HepG2 (cell line): Measurements from ENCODE around the gene CBX2. TPM values are rescaled to one million over a fixed set of nuclear protein-coding genes. Genes with fewer than 3 reads are reported as not detected.
A peak's percentile ranks its signal among the peaks of the same experiment; 100 is the strongest.

Experiments
- AKAP8 ChIP-seq: sonication (generic); formaldehyde crosslinking; IDR thresholded peaks from 2 replicates; pipeline ENCODE4 v1.5.1; 2020; ENCODE audit warnings: mild to moderate bottlenecking, missing genetic modification reagents
- AKNA ChIP-seq: sonication (generic); formaldehyde crosslinking; IDR thresholded peaks from 2 replicates; pipeline ENCODE4 v1.4.0; 2020; ENCODE audit warnings: missing genetic modification reagents, borderline replicate concordance
- BCL3 ChIP-seq: sonication (generic); formaldehyde crosslinking; IDR thresholded peaks from 2 replicates; pipeline ENCODE4 v1.5.1; 2020; ENCODE audit warnings: mild to moderate bottlenecking, missing genetic modification reagents, moderate library complexity
- JARID2 ChIP-seq: sonication (generic); formaldehyde crosslinking; IDR thresholded peaks from 2 replicates; pipeline ENCODE4 v1.8.1; 2023; ENCODE audit warnings: missing genetic modification reagents, inconsistent platforms; ENCODE audit not compliant: insufficient replicate concordance
- NFE2L2 ChIP-seq: fragments of 150-350 bp; IDR thresholded peaks from 2 replicates; pipeline ENCODE4 v1.6.1; 2014; ENCODE audit warnings: low read length
- NFYC ChIP-seq: IDR thresholded peaks from 2 replicates; pipeline ENCODE4 v1.6.1; 2016; ENCODE audit warnings: missing genetic modification reagents, missing compliant biosample characterization
- NKX3-1 ChIP-seq: sonication (generic); formaldehyde crosslinking; IDR thresholded peaks from 2 replicates; pipeline ENCODE4 v1.5.0; 2020; ENCODE audit warnings: missing genetic modification reagents
- ZNF260 ChIP-seq: sonication (generic); formaldehyde crosslinking; IDR thresholded peaks from 2 replicates; pipeline ENCODE4 v1.4.0; 2020; ENCODE audit warnings: missing genetic modification reagents, low read depth, mild to moderate bottlenecking, borderline replicate concordance
- ZNF317 ChIP-seq: sonication (generic); formaldehyde crosslinking; IDR thresholded peaks from 2 replicates; pipeline ENCODE4 v1.5.0; 2020; ENCODE audit warnings: mild to moderate bottlenecking, missing genetic modification reagents
- ZNF564 ChIP-seq: sonication (generic); formaldehyde crosslinking; IDR thresholded peaks from 2 replicates; pipeline ENCODE4 v1.8.1; 2023; ENCODE audit warnings: mild to moderate bottlenecking, missing genetic modification reagents
- ZNF709 ChIP-seq: sonication (generic); formaldehyde crosslinking; IDR thresholded peaks from 2 replicates; pipeline ENCODE4 v1.5.0; 2020; ENCODE audit warnings: mild to moderate bottlenecking, missing genetic modification reagents
- ZNF720 ChIP-seq: sonication (generic); formaldehyde crosslinking; IDR thresholded peaks from 2 replicates; pipeline ENCODE4 v1.4.0; 2020; ENCODE audit warnings: missing genetic modification reagents
- ZNF775 ChIP-seq: sonication (generic); formaldehyde crosslinking; IDR thresholded peaks from 2 replicates; pipeline ENCODE4 v1.4.0; 2020; ENCODE audit warnings: missing genetic modification reagents, mild to moderate bottlenecking, moderate library complexity, borderline replicate concordance
- ZNF781 ChIP-seq: sonication (generic); formaldehyde crosslinking; IDR thresholded peaks from 2 replicates; pipeline ENCODE4 v1.5.1; 2020; ENCODE audit warnings: borderline replicate concordance, mild to moderate bottlenecking, missing genetic modification reagents; ENCODE audit errors: not compliant biosample characterization
- polyA plus RNA-seq, 8 experiments: library from polyadenylated mRNA; depleted of rRNA in 3 of 8; stranded (reverse) in 7 of 8; unstranded in 1 of 8; fragments of >200 nt; fragmentation: Illumina TruSeq in 4 of 8; extraction: Trizol in 4 of 8; gene quantifications; 2 replicates each; pipeline versions ENCODE4 v1.2.1 to v1.2.3, GENCODE V29; 2011 to 2016; ENCODE audit warnings: low read depth in 4 of 8, missing spikeins in 1 of 8, mixed read lengths in 1 of 8; ENCODE audit not compliant: insufficient read depth in 1 of 8
- total RNA-seq, 5 experiments: library from RNA; depleted of rRNA; stranded (reverse); fragments of >200 nt; fragmentation: Illumina TruSeq; extraction: Trizol; gene quantifications; 2 replicates each; pipeline ENCODE4 v1.2.3, GENCODE V29; 2016; ENCODE audit warnings: low read depth in 1 of 5
- TF ChIP-seq, protein P1 (sequence below): sonication (generic); formaldehyde crosslinking; IDR thresholded peaks from 2 replicates; pipeline ENCODE4 v1.8.1; 2023; ENCODE audit warnings: mild to moderate bottlenecking, inconsistent platforms, moderate library complexity, missing genetic modification reagents, borderline replicate concordance
- TF ChIP-seq, protein P2 (sequence below): sonication (generic); formaldehyde crosslinking; IDR thresholded peaks from 2 replicates; pipeline ENCODE4 v1.4.0; 2020; ENCODE audit warnings: mild to moderate bottlenecking, low read depth, missing genetic modification reagents
- TF ChIP-seq, protein P3 (sequence below): fragments of 450-650 bp; IDR thresholded peaks from 2 replicates; pipeline ENCODE4 v1.6.1; 2017; ENCODE audit warnings: mild to moderate bottlenecking

The CBX2 gene
- total and polyA plus RNA-seq, 2 of the 13 experiments (the other 11 are each of a cell fraction or from before 2014, with no cell fraction given), result 14.5 to 31.1 TPM

DNA sequence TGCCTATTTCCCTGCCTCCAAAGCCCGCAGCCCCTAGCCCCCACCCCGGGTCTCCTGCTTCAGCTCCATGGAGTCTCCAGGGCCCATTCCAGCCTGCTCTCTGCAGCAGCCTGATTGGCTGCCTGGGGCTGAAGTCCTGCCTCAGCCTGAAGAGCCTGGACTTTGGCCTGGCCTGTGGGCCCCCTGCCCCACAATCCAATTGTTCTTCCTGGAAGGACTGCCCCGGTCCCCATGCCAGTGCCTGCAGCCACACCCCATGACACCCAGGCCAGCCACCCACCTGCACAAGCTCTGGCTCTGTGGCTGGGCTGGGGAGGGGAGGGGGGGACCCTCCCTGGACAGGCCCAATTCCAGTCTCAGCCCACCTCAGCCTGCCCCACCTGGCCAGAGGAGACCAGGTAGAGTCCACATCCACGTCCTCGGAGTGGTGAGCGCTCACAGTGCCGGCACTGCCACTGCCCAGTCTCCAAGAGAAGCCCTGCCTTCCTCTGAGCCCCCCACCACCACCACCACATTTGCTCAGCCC, 34.9 kb upstream of the CBX2 start (continued):
- TF ChIP-seq AKNA (CRISPR knock-in tag) (no peak), NKX3-1 (no peak), ZNF720 (CRISPR knock-in tag) (0 out of 2 replicates have a peak, but pooled peaks have one; percentile 88), NFYC (CRISPR knock-in tag) (peak; percentile 73), ZNF260 (CRISPR knock-in tag) (no peak), ZNF781 (no peak), ZNF317 (CRISPR knock-in tag) (0 out of 2 replicates have a peak, but pooled peaks have one; percentile 51), NFE2L2 (no peak), ZNF709 (CRISPR knock-in tag) (no peak), JARID2 (CRISPR knock-in tag) (no peak), AKAP8 (CRISPR knock-in tag) (0 out of 2 replicates have a peak, but pooled peaks have one; percentile 12), ZNF775 (CRISPR knock-in tag) (no peak), BCL3 (CRISPR knock-in tag) (no peak), ZNF564 (CRISPR knock-in tag) (peak; percentile 33; the same call in 1 of the 2 replicates)
- TF ChIP-seq, protein P1, sequence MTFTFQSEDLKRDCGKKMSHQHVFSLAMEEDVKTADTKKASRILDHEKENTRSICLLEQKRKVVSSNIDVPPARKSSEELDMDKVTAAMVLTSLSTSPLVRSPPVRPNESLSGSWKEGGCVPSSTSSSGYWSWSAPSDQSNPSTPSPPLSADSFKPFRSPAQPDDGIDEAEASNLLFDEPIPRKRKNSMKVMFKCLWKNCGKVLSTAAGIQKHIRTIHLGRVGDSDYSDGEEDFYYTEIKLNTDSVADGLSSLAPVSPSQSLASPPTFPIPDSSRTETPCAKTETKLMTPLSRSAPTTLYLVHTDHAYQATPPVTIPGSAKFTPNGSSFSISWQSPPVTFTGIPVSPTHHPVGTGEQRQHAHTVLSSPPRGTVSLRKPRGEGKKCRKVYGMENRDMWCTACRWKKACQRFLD (CRISPR knock-in tag), result no peak
- TF ChIP-seq, protein P2, sequence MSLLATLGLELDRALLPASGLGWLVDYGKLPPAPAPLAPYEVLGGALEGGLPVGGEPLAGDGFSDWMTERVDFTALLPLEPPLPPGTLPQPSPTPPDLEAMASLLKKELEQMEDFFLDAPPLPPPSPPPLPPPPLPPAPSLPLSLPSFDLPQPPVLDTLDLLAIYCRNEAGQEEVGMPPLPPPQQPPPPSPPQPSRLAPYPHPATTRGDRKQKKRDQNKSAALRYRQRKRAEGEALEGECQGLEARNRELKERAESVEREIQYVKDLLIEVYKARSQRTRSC (CRISPR knock-in tag), result no peak
- TF ChIP-seq, protein P3, sequence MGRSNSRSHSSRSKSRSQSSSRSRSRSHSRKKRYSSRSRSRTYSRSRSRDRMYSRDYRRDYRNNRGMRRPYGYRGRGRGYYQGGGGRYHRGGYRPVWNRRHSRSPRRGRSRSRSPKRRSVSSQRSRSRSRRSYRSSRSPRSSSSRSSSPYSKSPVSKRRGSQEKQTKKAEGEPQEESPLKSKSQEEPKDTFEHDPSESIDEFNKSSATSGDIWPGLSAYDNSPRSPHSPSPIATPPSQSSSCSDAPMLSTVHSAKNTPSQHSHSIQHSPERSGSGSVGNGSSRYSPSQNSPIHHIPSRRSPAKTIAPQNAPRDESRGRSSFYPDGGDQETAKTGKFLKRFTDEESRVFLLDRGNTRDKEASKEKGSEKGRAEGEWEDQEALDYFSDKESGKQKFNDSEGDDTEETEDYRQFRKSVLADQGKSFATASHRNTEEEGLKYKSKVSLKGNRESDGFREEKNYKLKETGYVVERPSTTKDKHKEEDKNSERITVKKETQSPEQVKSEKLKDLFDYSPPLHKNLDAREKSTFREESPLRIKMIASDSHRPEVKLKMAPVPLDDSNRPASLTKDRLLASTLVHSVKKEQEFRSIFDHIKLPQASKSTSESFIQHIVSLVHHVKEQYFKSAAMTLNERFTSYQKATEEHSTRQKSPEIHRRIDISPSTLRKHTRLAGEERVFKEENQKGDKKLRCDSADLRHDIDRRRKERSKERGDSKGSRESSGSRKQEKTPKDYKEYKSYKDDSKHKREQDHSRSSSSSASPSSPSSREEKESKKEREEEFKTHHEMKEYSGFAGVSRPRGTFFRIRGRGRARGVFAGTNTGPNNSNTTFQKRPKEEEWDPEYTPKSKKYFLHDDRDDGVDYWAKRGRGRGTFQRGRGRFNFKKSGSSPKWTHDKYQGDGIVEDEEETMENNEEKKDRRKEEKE, result no peak
